ENCODE results near the gene DLD. TPM values are rescaled to one million over a fixed set of nuclear protein-coding genes. Genes with fewer than 3 reads are reported as not detected.

DLD gene
- total and polyA plus RNA-seq, 2 of the 13 experiments (the other 11 are each of a cell fraction or from before 2014, with no cell fraction given) = 56.8 to 95.2 TPM

DNA sequence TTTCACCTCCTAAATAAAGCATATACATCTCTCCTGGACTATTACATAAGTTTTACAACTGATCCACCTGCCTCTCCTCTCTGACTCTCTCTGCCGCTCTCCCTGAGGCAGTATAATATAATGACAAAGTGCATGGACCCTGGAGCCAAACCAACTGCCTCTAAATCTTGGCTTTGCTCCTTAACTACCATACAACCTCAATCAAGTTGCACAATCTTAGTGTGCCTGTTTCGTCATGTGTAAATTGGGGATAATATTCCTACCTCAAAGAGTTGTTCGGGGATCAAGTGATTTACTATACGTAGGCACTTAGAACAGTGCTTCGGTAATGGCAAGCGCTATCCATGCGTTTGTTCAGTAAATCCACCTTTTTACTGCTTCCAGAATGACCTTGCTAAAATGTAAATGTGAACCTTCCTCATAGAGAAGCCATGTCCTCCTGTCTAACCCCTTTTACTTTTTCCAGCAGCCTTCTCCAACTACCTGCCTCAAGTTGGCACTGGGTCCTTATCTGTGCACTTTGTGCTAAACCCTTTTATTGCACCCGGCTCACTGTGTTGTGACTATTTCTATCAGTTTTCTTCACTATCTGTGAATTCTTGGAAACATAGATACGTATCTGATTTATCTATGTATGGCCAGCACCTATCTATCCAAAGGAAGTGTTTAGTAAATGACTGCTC lies 30.6 kb upstream of the DLD start (continued):
- TF ChIP-seq, protein P1, sequence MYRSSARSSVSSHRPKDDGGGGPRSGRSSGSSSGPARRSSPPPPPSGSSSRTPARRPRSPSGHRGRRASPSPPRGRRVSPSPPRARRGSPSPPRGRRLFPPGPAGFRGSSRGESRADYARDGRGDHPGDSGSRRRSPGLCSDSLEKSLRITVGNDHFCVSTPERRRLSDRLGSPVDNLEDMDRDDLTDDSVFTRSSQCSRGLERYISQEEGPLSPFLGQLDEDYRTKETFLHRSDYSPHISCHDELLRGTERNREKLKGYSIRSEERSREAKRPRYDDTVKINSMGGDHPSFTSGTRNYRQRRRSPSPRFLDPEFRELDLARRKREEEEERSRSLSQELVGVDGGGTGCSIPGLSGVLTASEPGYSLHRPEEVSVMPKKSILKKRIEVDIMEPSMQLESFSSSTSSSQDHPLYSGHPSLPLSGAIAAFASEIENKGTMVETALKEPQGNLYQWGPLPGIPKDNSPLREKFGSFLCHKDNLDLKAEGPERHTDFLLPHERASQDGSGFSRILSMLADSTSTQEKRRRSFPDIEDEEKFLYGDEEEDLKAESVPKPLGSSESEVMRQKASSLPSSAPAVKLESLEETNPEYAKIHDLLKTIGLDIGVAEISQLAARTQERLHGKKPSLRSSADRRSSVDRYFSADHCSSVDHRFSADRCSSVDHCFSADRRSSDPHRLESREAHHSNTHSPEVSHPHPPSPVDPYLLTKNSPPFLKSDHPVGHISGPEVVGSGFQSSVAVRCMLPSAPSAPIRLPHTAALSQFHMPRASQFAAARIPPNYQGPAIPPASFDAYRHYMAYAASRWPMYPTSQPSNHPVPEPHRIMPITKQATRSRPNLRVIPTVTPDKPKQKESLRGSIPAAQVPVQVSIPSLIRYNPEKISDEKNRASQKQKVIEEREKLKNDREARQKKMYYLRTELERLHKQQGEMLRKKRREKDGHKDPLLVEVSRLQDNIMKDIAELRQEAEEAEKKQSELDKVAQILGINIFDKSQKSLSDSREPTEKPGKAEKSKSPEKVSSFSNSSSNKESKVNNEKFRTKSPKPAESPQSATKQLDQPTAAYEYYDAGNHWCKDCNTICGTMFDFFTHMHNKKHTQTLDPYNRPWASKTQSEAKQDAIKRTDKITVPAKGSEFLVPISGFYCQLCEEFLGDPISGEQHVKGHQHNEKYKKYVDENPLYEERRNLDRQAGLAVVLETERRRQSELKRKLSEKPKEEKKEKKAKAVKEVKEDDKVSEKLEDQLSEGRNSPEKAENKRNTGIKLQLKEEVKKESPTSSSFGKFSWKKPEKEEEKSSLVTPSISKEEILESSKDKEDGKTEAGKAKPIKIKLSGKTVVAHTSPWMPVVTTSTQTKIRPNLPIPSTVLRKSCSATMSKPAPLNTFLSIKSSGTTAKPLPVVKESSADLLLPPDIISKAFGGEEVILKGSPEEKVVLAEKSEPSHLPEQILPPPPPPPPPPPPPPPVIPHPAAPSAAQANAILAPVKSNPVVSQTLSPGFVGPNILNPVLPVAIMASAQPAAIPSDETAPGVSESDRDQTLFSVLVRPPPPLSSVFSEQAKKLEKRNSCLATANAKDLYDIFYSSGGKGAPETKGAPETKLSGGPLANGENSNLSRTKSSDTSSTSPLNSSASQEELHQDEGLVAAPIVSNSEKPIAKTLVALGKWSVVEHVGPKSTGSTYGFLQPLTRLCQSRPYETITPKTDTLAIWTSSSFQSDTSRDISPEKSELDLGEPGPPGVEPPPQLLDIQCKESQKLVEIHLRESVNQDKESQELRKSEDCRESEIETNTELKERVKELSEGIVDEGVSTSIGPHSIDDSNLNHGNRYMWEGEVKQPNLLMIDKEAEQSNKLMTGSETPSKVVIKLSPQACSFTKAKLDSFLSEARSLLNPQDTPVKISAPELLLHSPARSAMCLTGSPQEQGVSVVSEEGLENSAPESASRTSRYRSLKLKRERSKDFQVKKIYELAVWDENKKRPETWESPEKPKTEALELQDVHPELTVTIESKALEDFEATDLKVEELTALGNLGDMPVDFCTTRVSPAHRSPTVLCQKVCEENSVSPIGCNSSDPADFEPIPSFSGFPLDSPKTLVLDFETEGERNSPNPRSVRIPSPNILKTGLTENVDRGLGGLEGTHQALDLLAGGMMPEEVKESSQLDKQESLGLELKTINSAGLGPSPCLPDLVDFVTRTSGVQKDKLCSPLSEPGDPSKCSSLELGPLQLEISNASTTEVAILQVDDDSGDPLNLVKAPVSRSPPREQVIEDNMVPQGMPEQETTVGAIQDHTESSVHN (CRISPR knock-in tag; IDR thresholded peaks at IDR 0.05) = no peak
- TF ChIP-seq, protein P2, sequence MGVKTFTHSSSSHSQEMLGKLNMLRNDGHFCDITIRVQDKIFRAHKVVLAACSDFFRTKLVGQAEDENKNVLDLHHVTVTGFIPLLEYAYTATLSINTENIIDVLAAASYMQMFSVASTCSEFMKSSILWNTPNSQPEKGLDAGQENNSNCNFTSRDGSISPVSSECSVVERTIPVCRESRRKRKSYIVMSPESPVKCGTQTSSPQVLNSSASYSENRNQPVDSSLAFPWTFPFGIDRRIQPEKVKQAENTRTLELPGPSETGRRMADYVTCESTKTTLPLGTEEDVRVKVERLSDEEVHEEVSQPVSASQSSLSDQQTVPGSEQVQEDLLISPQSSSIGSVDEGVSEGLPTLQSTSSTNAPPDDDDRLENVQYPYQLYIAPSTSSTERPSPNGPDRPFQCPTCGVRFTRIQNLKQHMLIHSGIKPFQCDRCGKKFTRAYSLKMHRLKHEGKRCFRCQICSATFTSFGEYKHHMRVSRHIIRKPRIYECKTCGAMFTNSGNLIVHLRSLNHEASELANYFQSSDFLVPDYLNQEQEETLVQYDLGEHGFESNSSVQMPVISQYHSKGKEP (CRISPR knock-in tag; IDR thresholded peaks at IDR 0.05) = no peak
- TF ChIP-seq RBM22 (optimal IDR thresholded peaks at IDR 0.05; ENCODE audit: low read length) (no peak), ZNF660 (CRISPR knock-in tag; IDR thresholded peaks at IDR 0.05; ENCODE audit: borderline replicate concordance, low read depth) (no peak), PHF5A (CRISPR knock-in tag; IDR thresholded peaks at IDR 0.05; ENCODE audit: low read depth, unreplicated experiment) (no peak), CBX1 (IDR thresholded peaks at IDR 0.05; ENCODE audit: low read depth) (no peak)
- TF ChIP-seq, protein P3, sequence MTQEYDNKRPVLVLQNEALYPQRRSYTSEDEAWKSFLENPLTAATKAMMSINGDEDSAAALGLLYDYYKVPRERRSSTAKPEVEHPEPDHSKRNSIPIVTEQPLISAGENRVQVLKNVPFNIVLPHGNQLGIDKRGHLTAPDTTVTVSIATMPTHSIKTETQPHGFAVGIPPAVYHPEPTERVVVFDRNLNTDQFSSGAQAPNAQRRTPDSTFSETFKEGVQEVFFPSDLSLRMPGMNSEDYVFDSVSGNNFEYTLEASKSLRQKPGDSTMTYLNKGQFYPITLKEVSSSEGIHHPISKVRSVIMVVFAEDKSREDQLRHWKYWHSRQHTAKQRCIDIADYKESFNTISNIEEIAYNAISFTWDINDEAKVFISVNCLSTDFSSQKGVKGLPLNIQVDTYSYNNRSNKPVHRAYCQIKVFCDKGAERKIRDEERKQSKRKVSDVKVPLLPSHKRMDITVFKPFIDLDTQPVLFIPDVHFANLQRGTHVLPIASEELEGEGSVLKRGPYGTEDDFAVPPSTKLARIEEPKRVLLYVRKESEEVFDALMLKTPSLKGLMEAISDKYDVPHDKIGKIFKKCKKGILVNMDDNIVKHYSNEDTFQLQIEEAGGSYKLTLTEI (CRISPR knock-in tag; conservative IDR thresholded peaks at IDR 0.05) = no peak

Measured in HepG2 (cell line).